ENCODE results near the gene NCK2. TPM values are rescaled to one million over a fixed set of nuclear protein-coding genes. Genes with fewer than 3 reads are reported as not detected.
A peak's percentile ranks its signal among the peaks of the same experiment; 100 is the strongest.

Gene NCK2
- total RNA-seq, 3 donors from 2014 or later: 52.2 to 66.4 (median 57.6) TPM

DNA sequence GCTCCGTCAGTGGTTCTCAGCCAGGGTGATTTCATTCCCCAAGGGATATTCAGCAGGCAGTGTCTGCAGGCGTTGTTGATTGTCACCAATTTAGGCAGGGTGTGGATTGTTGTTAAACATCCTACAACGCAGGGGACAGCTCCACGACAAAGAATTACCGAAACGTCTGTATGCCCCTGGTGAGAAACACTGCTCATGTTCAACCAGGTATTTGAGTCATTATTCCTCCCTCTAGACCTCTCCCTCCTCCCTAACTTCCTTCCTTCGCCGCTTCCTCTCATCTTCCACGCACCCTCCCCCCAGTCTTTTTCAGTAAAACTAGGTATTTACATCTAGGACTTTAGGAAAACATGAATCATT, 50.8 kb downstream of the NCK2 start:
- DNase-seq (no peak), ATAC-seq (no peak)
- intact Hi-C loops (cut with DNase I, micrococcal nuclease): no loop called here
- Histone ChIP-seq H3K9me3 (no peaks in the 10 kb centered on the region), H3K36me3 (ENCODE audit: low read depth) (no peaks in the 10 kb centered on the region), H3K4me1 (ENCODE audit: low read depth) (peaks cover 51% of the 10 kb centered on the region), H3K4me3 (no peak overlapping the region)
- TF ChIP-seq, protein P1, sequence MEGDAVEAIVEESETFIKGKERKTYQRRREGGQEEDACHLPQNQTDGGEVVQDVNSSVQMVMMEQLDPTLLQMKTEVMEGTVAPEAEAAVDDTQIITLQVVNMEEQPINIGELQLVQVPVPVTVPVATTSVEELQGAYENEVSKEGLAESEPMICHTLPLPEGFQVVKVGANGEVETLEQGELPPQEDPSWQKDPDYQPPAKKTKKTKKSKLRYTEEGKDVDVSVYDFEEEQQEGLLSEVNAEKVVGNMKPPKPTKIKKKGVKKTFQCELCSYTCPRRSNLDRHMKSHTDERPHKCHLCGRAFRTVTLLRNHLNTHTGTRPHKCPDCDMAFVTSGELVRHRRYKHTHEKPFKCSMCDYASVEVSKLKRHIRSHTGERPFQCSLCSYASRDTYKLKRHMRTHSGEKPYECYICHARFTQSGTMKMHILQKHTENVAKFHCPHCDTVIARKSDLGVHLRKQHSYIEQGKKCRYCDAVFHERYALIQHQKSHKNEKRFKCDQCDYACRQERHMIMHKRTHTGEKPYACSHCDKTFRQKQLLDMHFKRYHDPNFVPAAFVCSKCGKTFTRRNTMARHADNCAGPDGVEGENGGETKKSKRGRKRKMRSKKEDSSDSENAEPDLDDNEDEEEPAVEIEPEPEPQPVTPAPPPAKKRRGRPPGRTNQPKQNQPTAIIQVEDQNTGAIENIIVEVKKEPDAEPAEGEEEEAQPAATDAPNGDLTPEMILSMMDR (IDR thresholded peaks at IDR 0.05): no peak

- ATAC-seq: peak; percentile 30
- H3K4me1 ChIP-seq (ENCODE audit: low read depth): peaks cover 45% of the 10 kb centered on the region
- intact Hi-C loops (cut with DNase I, micrococcal nuclease): no loop called here
These were observed 51.5 kb downstream of the NCK2 start for GRCh38 chr2:105796131-105796638.

DNA sequence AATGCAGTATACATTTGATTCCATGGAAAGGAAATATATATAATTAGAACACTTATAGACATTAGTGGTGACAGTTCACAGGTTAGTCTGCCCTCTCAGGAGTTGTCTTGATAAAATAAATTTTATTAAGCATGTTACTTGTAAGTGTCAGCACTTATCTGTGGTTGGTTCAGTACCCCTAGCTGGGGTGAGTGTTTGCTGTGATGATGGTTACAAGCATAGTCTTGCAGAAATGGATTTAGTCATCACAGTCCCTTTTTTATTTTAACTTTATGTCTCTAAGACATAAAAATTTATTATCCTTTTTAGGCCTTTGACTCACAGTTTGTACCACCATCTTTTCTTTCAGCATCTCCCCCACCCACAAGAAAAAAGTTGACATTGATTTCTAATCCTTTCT, 52.1 kb downstream of the NCK2 start:
- H3K4me3 ChIP-seq: no peak overlapping the region
- DNase-seq: no peak
- intact Hi-C loops (cut with DNase I, micrococcal nuclease): no loop called here
- TF ChIP-seq, protein P1 (IDR thresholded peaks at IDR 0.05): no peak
- no peaks in the 10 kb centered on the region for H3K36me3 ChIP-seq (ENCODE audit: low read depth)
- ATAC-seq: no peak
- H3K9me3 ChIP-seq: no peaks in the 10 kb centered on the region
- peaks cover 40% of the 10 kb centered on the region for H3K4me1 ChIP-seq (ENCODE audit: low read depth)

More at GRCh38 chr2:105796131-105796638, 51.5 kb downstream of the NCK2 start:
- TF ChIP-seq, protein P1 (IDR thresholded peaks at IDR 0.05): no peak
- no peak for DNase-seq
- Histone ChIP-seq H3K9me3 (no peaks in the 10 kb centered on the region), H3K36me3 (ENCODE audit: low read depth) (no peaks in the 10 kb centered on the region), H3K4me3 (no peak overlapping the region)

GRCh38 chr2:105797298-105797819, 52.6 kb downstream of the NCK2 start:
- peak; percentile 55 for ATAC-seq
- TF ChIP-seq, protein P1 (IDR thresholded peaks at IDR 0.05): no peak
- Histone ChIP-seq H3K36me3 (ENCODE audit: low read depth) (no peaks in the 10 kb centered on the region), H3K9me3 (no peaks in the 10 kb centered on the region), H3K4me1 (ENCODE audit: low read depth) (peaks cover 39% of the 10 kb centered on the region), H3K4me3 (no peak overlapping the region)
- DNase-seq: no peak
- intact Hi-C loops (cut with DNase I, micrococcal nuclease): no loop called here

- Histone ChIP-seq H3K9me3 (no peaks in the 10 kb centered on the region), H3K36me3 (ENCODE audit: low read depth) (no peaks in the 10 kb centered on the region), H3K4me3 (no peak overlapping the region), H3K4me1 (ENCODE audit: low read depth) (peaks cover 41% of the 10 kb centered on the region)
- intact Hi-C loops (cut with DNase I, micrococcal nuclease): no loop called here
- TF ChIP-seq, protein P1 (IDR thresholded peaks at IDR 0.05): no peak
- ATAC-seq (peak; percentile 46), DNase-seq (no peak)
These were observed 53.9 kb downstream of the NCK2 start for GRCh38 chr2:105798595-105798994.
